Bronchial epithelial cell (primary cell): ENCODE data around the gene LDB1. TPM values are rescaled to one million over a fixed set of nuclear protein-coding genes. Genes with fewer than 3 reads are reported as not detected.

Experiments
- DNase-seq: peaks from one replicate; pipeline ENCODE4 v3.0.0-alpha.2; 2010; ENCODE audit warnings: low read depth
- FAIRE-seq: peaks from 2 replicates; lab custom pipeline; 2011; peaks lifted over from hg19 to GRCh38; lab: Jason Lieb, UNC
- H3K27me3 ChIP-seq: 2 replicates; pipeline ENCODE4 v1.5.1; 2011; ENCODE audit warnings: low read length; ENCODE audit not compliant: control insufficient read depth, insufficient read depth
- H3K36me3 ChIP-seq: 2 replicates; pipeline ENCODE4 v1.5.1; 2011; ENCODE audit warnings: low read length; ENCODE audit not compliant: control insufficient read depth, insufficient read depth
- H3K4me3 ChIP-seq: 2 replicates; pipeline ENCODE4 v1.5.1; 2011; ENCODE audit warnings: mild to moderate bottlenecking, low read depth, low read length, control low read depth
- total RNA-seq: library from RNA; depleted of rRNA; stranded (reverse); fragments of >200 nt; gene quantifications from 2 replicates; pipeline ENCODE4 v1.2.1, GENCODE V29; 2014
- TF ChIP-seq, protein P1 (sequence below): IDR thresholded peaks from 2 replicates; pipeline ENCODE4 v1.5.1; 2011; ENCODE audit warnings: mild to moderate bottlenecking, moderate library complexity, low read length, control low read depth, inconsistent platforms; ENCODE audit not compliant: insufficient read depth, severe bottlenecking

Gene LDB1
- total RNA-seq, 1 donor from 2014 or later, result 30.0 TPM

DNA sequence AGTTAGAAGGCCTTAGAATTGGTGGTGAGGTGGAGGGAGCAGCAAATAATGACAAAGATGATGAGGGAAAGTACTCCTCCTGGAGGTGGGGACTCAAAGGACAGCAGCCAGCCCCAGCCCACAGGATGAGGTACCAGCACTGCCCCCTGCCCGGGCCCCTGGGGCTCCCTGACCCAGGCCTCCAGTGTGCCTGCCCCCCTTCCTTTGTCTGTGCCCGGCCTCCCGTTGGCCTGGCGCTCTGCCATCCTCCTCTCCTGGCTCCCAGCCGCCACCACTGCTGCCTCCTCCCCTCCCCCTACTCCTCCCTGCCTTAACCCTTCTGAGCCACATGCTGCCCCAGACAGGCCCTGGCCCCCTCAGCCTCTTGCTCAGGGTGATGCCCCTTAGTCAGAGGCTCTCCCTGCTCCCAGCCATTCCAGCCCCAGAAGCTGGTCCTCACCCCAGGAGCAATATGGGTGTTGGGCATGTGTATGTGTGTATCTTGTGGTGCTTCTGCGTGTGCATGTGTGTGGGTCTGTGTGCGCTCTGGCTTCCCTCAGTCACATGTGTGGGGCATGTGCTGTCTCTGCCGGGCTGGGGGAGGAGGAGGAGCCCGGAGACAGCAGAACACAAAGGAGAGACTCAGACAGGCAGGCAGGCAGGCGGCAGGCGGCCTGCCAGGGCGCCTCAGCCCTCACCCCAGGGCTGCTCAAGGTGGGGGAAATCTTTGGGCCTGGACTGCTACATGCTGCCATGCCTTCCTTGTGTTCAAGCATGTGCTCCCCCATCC is 2.6 kb downstream of the LDB1 start:
- FAIRE-seq (no peak), DNase-seq (peak; percentile 56)
- TF ChIP-seq, protein P1, sequence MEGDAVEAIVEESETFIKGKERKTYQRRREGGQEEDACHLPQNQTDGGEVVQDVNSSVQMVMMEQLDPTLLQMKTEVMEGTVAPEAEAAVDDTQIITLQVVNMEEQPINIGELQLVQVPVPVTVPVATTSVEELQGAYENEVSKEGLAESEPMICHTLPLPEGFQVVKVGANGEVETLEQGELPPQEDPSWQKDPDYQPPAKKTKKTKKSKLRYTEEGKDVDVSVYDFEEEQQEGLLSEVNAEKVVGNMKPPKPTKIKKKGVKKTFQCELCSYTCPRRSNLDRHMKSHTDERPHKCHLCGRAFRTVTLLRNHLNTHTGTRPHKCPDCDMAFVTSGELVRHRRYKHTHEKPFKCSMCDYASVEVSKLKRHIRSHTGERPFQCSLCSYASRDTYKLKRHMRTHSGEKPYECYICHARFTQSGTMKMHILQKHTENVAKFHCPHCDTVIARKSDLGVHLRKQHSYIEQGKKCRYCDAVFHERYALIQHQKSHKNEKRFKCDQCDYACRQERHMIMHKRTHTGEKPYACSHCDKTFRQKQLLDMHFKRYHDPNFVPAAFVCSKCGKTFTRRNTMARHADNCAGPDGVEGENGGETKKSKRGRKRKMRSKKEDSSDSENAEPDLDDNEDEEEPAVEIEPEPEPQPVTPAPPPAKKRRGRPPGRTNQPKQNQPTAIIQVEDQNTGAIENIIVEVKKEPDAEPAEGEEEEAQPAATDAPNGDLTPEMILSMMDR, result peak; percentile 15
- Histone ChIP-seq H3K4me3 (no peak overlapping the region), H3K27me3 (no peaks in the 10 kb centered on the region), H3K36me3 (peaks cover under 1% of the 10 kb centered on the region)

DNA sequence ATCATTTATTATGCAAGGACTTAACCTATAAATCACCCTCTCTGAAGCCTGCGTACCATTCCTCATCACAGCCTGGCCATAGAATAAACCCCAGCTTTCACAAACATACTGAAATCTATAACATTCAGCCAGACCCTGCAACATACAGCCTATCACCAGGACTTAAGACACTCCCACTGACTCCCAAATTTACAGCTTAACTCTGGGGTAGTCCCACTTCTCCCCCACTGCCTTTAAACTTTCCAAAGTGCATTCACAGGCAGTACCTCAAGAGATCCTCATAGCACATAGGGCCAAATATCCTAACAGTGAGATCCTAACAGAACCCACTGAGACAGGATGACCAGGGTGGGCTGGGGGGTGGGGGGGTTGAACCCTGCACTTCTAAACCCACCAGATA is 3.5 kb downstream of the LDB1 start:
- TF ChIP-seq, protein P1, result no peak
- peaks cover 3% of the 10 kb centered on the region for H3K36me3 ChIP-seq
- FAIRE-seq (no peak), DNase-seq (no peak)
- H3K27me3 ChIP-seq, result no peaks in the 10 kb centered on the region
- no peak overlapping the region for H3K4me3 ChIP-seq

DNA sequence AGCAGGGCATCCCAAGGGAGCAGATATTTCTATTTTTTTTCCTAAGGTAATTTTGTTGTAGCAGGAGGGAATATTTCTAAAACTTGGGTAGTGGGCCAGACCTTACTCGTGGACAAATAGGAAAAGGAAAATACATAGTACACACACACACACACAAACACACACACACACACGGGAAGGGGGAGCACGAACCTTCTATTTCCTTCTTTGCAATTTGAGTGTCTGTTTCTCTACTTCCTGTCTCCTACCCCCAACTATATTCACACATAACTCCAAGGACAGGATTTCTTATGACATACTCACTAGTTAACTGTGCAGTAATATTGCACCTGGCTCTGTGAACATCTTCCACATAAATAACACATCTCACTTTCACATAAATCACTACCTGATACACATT is 4.4 kb downstream of the LDB1 start:
- H3K4me3 ChIP-seq, result no peak overlapping the region
- FAIRE-seq, result no peak

DNA sequence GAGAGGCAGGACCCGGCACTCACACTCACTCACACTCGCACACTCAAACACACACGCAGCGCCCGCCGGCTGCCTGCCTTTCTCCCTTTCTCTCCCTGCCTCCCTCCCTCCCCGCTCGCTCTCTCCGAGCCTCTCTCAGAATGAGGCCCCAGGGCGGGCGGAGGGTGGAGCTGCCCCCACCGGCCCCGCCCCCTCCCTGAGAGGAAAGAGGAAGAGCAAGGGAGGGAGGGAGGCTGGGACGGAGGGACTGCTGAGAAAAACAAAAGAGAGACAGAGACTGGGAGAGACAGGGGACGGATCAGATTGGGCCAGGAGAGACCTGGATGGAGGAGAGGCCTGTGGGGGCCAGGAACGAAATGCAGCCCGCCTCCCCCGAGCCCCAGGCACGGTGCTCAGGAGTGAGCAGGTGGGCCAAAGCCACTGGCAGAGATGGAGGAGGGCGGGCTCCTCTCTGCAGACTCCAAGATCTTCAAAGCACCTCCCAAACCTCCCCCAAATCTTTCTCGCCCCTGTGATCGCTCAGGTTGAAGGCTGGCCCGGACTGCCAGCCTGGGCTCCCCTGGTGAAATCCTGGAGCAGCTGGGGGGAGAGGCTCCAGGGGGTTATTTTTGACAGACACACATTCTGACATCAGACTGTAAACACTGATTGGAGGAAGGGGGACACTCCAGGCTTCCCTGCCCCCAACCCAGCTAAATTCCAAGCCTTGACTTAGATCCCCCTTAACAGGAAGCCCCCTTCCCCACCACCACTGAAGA is 5.1 kb downstream of the LDB1 start:
- Histone ChIP-seq H3K36me3 (peaks cover 18% of the 10 kb centered on the region), H3K27me3 (no peaks in the 10 kb centered on the region), H3K4me3 (peak overlapping the region; percentile 72)
- DNase-seq, result peak; percentile 52
- TF ChIP-seq, protein P1, result no peak
- no peak for FAIRE-seq

More for the DNA sequence above, 4.4 kb downstream of the LDB1 start:
- Histone ChIP-seq H3K36me3 (peaks cover 11% of the 10 kb centered on the region), H3K27me3 (no peaks in the 10 kb centered on the region)
- TF ChIP-seq, protein P1, result no peak
- no peak for DNase-seq

DNA sequence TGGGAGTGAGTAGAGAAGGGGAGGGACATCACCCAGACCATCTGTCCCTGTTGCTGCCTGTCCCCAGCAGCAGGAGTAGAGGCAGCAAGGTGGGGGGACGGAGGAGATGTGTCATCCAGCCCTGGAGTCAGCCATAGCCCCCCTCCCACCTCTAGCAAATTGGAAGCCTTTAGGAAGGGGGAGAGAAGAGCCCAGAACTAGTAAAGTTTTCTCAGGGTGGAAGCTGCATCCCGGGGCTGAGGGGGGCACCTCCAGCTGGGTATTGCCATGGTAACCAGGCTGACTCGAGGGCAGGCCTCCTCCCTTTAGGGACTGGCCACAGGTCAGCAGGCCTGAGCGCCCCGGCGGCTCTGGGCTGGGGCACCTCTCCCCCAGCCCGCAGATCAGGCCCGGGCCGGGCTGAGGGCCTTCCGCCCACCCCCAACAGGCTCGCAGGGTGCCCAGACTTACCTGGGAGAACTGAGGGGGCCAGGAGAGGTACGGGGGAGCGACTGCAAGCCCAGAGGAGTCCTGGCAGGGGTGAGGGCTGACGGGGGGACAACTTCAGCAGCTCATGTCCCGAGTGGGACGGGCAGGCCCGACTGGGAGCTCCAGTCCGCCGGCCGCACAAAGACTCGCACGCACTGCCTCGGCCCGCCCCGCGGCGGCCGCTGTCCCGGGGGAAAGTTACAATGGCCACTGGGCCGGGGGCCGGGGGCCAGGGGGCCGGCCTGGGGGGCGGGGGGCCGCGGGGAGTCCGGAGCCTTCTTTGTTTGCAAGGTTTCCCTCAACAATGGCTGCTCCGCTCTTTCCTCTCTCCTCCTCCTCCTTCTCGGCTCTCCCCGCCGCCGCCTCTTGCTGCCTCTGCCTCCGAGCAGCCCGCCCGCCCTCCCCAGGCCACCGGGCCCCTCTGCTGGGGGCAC is 6.0 kb downstream of the LDB1 start:
- Histone ChIP-seq H3K27me3 (no peaks in the 10 kb centered on the region), H3K4me3 (peak overlapping the region; percentile 72), H3K36me3 (peaks cover 25% of the 10 kb centered on the region)
- DNase-seq (no peak), FAIRE-seq (no peak)
- TF ChIP-seq, protein P1, result no peak
